K562 (cell line): ENCODE data around the gene IL4I1. TPM values are rescaled to one million over a fixed set of nuclear protein-coding genes. Genes with fewer than 3 reads are reported as not detected.

Experiments used
- CBX3 ChIP-seq, 2 experiments: IDR thresholded peaks; 1 replicate in 1 of 2; 2 replicates in 1 of 2; pipeline ENCODE4 v1.6.1; 2012; ENCODE audit warnings: inconsistent platforms in 2 of 2, low read length in 2 of 2, borderline replicate concordance in 1 of 2, control low read depth in 1 of 2
- CREB3 ChIP-seq: fragments of 450-650 bp; conservative IDR thresholded peaks from 2 replicates; pipeline ENCODE4 v1.6.1; 2016; ENCODE audit warnings: missing genetic modification characterization, low read depth, mild to moderate bottlenecking, missing compliant biosample characterization, moderate library complexity
- FOXP1 ChIP-seq: sonication (generic); formaldehyde crosslinking; IDR thresholded peaks from 2 replicates; pipeline ENCODE4 v1.8.0; 2022; ENCODE audit warnings: mild to moderate bottlenecking, missing genetic modification reagents
- FOXP4 ChIP-seq: sonication (generic); formaldehyde crosslinking; IDR thresholded peaks from 2 replicates; pipeline ENCODE4 v1.8.0; 2022; ENCODE audit warnings: mild to moderate bottlenecking, missing genetic modification reagents, borderline replicate concordance
- IRF2 ChIP-seq: sonication (generic); formaldehyde crosslinking; IDR thresholded peaks from 2 replicates; pipeline ENCODE4 v1.8.1; 2022; ENCODE audit warnings: mild to moderate bottlenecking, missing genetic modification reagents
- POLR2AphosphoS5 ChIP-seq: IDR thresholded peaks from 2 replicates; pipeline ENCODE4 v1.6.1; 2011; ENCODE audit warnings: mild to moderate bottlenecking, low read depth, low read length, moderate library complexity; ENCODE audit not compliant: control insufficient read depth, insufficient read depth
- POLR2G ChIP-seq: fragments of 200-400 bp; formaldehyde crosslinking; IDR thresholded peaks from 2 replicates; pipeline ENCODE4 v1.6.1; 2017; ENCODE audit warnings: low read depth, mild to moderate bottlenecking, antibody characterized with exemption, low read length, moderate library complexity
- RBM22 ChIP-seq: fragments of 200-400 bp; formaldehyde crosslinking; IDR thresholded peaks from 2 replicates; pipeline ENCODE4 v1.6.1; 2018; ENCODE audit warnings: low read length, low read depth; ENCODE audit not compliant: poor library complexity, severe bottlenecking
- SLC30A9 ChIP-seq: fragments of 250-450 bp; sonication (Bioruptor Pico); IDR thresholded peaks from 2 replicates; pipeline ENCODE4 v1.8.0; 2022; ENCODE audit warnings: mild to moderate bottlenecking, moderate library complexity
- SUPT5H ChIP-seq: fragments of 450-650 bp; IDR thresholded peaks from 2 replicates; pipeline ENCODE4 v1.6.1; 2016
- THRA ChIP-seq: fragments of 450-650 bp; IDR thresholded peaks from 2 replicates; pipeline ENCODE4 v1.6.1; 2017; ENCODE audit warnings: mild to moderate bottlenecking, moderate library complexity
- XRCC4 ChIP-seq: IDR thresholded peaks from one replicate; pipeline ENCODE4 v1.6.1; 2011; ENCODE audit not compliant: insufficient read depth, insufficient read length; ENCODE audit errors: extremely low read depth
- ZBTB33 ChIP-seq: sonication (generic); formaldehyde crosslinking; IDR thresholded peaks from 2 replicates; pipeline ENCODE4 v1.8.1; 2023; ENCODE audit warnings: mild to moderate bottlenecking, missing genetic modification reagents
- polyA plus RNA-seq, 8 experiments: library from polyadenylated mRNA; depleted of rRNA in 4 of 8; stranded (reverse) in 5 of 8; unstranded in 3 of 8; fragments of >200 nt; fragmentation: Nextera tagmentation in 2 of 8; fragmentation: Illumina TruSeq in 1 of 8; extraction: Ambion mirVana in 2 of 8; extraction: Trizol in 1 of 8; gene quantifications; 2 replicates each; pipeline versions ENCODE4 v1.2.1 to v1.2.3, GENCODE V29; 2011 to 2014; ENCODE audit warnings: inconsistent platforms in 1 of 8, missing spikeins in 1 of 8
- total RNA-seq, 7 experiments: library from RNA; depleted of rRNA in 6 of 7; stranded (reverse); fragments of >200 nt in 6 of 7; fragmentation: Illumina TruSeq in 2 of 7; extraction: Trizol in 2 of 7; gene quantifications; 2 replicates each; pipeline versions ENCODE4 v1.2.1 to v1.2.3, GENCODE V29; 2011 to 2021; ENCODE audit warnings: low replicate concordance in 1 of 7
- TF ChIP-seq, protein P1 (sequence below): fragments of 450-650 bp; formaldehyde crosslinking; IDR thresholded peaks from 2 replicates; pipeline ENCODE4 v1.4.0; 2020; ENCODE audit warnings: mild to moderate bottlenecking
- TF ChIP-seq, protein P2 (sequence below): fragments of 250-450 bp; sonication (Bioruptor Pico); IDR thresholded peaks from 2 replicates; pipeline ENCODE4 v1.5.0; 2022; ENCODE audit warnings: mild to moderate bottlenecking

Gene IL4I1
- total and polyA plus RNA-seq, 9 of the 15 experiments (the other 6 are each of a cell fraction or from before 2014, with no cell fraction given): 0.06 to 0.95 (median 0.43) TPM; not detected in 2

DNA sequence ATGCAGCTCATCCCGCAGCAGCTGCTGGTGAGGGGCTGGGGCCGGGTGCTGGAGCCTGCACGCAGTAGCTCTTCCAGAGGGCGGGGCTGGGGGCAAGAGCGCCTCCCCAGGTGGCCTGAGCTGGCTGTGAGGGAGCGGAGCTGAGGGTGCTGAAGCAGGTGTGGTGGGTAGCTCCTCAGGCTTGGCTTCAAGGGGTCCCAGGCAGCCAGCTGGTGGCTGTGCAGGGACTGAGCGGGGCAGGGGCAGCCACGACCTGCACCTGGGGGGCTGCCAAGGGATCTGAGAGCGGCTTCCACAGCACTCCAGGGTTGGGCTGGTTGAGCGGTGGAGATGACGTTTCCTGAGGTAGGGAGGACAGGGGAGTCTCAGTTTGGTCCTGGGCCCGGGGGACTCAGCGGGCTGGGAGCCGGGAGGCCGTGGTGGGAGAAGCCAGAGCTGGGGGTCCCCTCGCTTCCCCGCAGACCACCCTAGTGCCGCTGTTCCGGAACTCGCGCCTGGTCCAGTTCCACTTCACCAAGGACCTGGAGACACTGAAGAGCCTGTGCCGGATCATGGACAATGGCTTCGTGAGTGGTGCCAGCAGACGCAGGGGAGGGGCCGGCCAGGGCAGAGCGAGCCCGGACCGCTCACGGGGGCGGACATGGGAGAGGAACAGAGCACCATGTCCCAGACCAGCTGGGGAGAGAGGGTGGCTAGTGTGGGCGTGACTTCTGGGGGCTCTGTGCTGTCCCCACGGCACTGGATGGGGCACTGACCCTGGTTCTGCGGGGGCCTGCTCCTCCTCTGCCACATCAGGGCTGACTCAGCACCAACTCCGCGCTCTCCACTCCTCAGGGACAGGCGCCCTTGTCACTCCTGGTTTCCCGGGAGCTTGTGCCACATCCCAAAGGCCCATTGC lies 38.4 kb downstream of the IL4I1 start (continued):
- TF ChIP-seq THRA (no peak), SLC30A9 (CRISPR knock-in tag) (no peak), XRCC4 (no peak), FOXP4 (CRISPR knock-in tag) (no peak), RBM22 (peak; percentile 90), POLR2G (peak; percentile 76), CREB3 (tag) (no peak), ZBTB33 (CRISPR knock-in tag) (peak; percentile 35; the same call in 1 of the 2 replicates), IRF2 (no peak), SUPT5H (peak; percentile 53; the same call in 1 of the 2 replicates), CBX3 (IDR thresholded peaks at IDR 0.05; ENCODE audit: borderline replicate concordance in 1 of 2, low read length in 2 of 2) (no peak), FOXP1 (CRISPR knock-in tag) (0 out of 2 replicates have a peak, but pooled peaks have one; percentile 21), POLR2AphosphoS5 (0 out of 2 replicates have a peak, but pooled peaks have one; percentile 31)
- TF ChIP-seq, protein P1, sequence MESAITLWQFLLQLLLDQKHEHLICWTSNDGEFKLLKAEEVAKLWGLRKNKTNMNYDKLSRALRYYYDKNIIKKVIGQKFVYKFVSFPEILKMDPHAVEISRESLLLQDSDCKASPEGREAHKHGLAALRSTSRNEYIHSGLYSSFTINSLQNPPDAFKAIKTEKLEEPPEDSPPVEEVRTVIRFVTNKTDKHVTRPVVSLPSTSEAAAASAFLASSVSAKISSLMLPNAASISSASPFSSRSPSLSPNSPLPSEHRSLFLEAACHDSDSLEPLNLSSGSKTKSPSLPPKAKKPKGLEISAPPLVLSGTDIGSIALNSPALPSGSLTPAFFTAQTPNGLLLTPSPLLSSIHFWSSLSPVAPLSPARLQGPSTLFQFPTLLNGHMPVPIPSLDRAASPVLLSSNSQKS: no peak
- TF ChIP-seq, protein P2, sequence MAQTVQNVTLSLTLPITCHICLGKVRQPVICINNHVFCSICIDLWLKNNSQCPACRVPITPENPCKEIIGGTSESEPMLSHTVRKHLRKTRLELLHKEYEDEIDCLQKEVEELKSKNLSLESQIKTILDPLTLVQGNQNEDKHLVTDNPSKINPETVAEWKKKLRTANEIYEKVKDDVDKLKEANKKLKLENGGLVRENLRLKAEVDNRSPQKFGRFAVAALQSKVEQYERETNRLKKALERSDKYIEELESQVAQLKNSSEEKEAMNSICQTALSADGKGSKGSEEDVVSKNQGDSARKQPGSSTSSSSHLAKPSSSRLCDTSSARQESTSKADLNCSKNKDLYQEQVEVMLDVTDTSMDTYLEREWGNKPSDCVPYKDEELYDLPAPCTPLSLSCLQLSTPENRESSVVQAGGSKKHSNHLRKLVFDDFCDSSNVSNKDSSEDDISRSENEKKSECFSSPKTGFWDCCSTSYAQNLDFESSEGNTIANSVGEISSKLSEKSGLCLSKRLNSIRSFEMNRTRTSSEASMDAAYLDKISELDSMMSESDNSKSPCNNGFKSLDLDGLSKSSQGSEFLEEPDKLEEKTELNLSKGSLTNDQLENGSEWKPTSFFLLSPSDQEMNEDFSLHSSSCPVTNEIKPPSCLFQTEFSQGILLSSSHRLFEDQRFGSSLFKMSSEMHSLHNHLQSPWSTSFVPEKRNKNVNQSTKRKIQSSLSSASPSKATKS: no peak
